Neural cell (in vitro differentiated cells): ENCODE results near the gene LRWD1. TPM values are rescaled to one million over a fixed set of nuclear protein-coding genes. Genes with fewer than 3 reads are reported as not detected.
"Not testable (repeated sequence)": the region's sequence is repeated elsewhere in the genome, so short reads cannot be mapped to it uniquely, and the experiment has no call there.

Source experiments
- H2AFZ ChIP-seq: fragments of 200-600, 300-800 bp; sonication (generic), shearing (Covaris generic); 2 replicates; pipeline ENCODE4 v1.6.0; 2014; ENCODE audit warnings: low read depth, mild to moderate bottlenecking, antibody characterized with exemption, low read length, moderate library complexity
- H3F3A ChIP-seq: fragments of 200-600 bp; shearing (Covaris generic); 2 replicates; pipeline ENCODE4 v1.6.1; 2016; ENCODE audit warnings: mild to moderate bottlenecking, moderate library complexity, mixed read lengths, antibody characterized with exemption, low read length; ENCODE audit not compliant: insufficient read depth, poor library complexity, severe bottlenecking
- H3K27ac ChIP-seq: fragments of 200-600, 300-800 bp; sonication (generic), shearing (Covaris generic); 2 replicates; pipeline ENCODE4 v1.5.1; 2014; ENCODE audit warnings: mild to moderate bottlenecking, low read length, moderate library complexity
- H3K27me3 ChIP-seq: fragments of 300-800, 200-600 bp; sonication (generic), shearing (Covaris generic); 2 replicates; pipeline ENCODE4 v1.6.0; 2014; ENCODE audit warnings: mild to moderate bottlenecking, low read depth, low read length, moderate library complexity; ENCODE audit not compliant: insufficient read depth
- H3K36me3 ChIP-seq: fragments of 300-800, 200-600 bp; sonication (generic), shearing (Covaris generic); 2 replicates; pipeline ENCODE4 v1.5.1; 2014; ENCODE audit warnings: mild to moderate bottlenecking, antibody characterized with exemption, low read length, moderate library complexity; ENCODE audit not compliant: insufficient read depth
- H3K4me2 ChIP-seq: fragments of 300-800, 200-600 bp; sonication (generic), shearing (Covaris generic); 2 replicates; pipeline ENCODE4 v1.6.0; 2014; ENCODE audit warnings: mild to moderate bottlenecking, low read length
- H3K4me3 ChIP-seq: fragments of 300-800, 200-600 bp; sonication (generic), shearing (Covaris generic); 2 replicates; pipeline ENCODE4 v1.5.1; 2014; ENCODE audit warnings: mild to moderate bottlenecking, low read length, moderate library complexity
- H3K79me2 ChIP-seq: fragments of 200-600 bp; shearing (Covaris generic); replicated peaks from 2 replicates; pipeline ENCODE4 v1.6.0; 2014; ENCODE audit warnings: mild to moderate bottlenecking, low read length, moderate library complexity; ENCODE audit not compliant: insufficient read depth
- H3K9ac ChIP-seq: fragments of 300-800, 200-600 bp; sonication (generic), shearing (Covaris generic); 2 replicates; pipeline ENCODE4 v1.6.1; 2016; ENCODE audit warnings: mild to moderate bottlenecking, low read length, mixed read lengths
- H3K9me2 ChIP-seq: fragments of 200-600 bp; shearing (Covaris generic); 2 replicates; pipeline ENCODE4 v1.6.1; 2016; ENCODE audit warnings: mild to moderate bottlenecking, low read length, mixed read lengths; ENCODE audit not compliant: insufficient read depth
- H3K9me3 ChIP-seq: fragments of 200-600, 300-800 bp; sonication (generic), shearing (Covaris generic); 2 replicates; pipeline ENCODE4 v1.6.1; 2016; ENCODE audit warnings: mild to moderate bottlenecking, mixed run types, low read length, moderate library complexity, mixed read lengths
- H4K20me1 ChIP-seq: fragments of 200-600 bp; shearing (Covaris generic); 2 replicates; pipeline ENCODE4 v1.6.1; 2016; ENCODE audit warnings: mild to moderate bottlenecking, mixed run types; ENCODE audit not compliant: insufficient read depth
- CTCF ChIP-seq: fragments of 450-650 bp; IDR thresholded peaks from 2 replicates; pipeline ENCODE4 v1.5.1; 2014; ENCODE audit warnings: antibody characterized with exemption, mild to moderate bottlenecking, moderate library complexity; ENCODE audit not compliant: poor library complexity, severe bottlenecking
- EP300 ChIP-seq: fragments of 450-650 bp; conservative IDR thresholded peaks from 2 replicates; pipeline ENCODE4 v1.6.1; 2014; ENCODE audit warnings: antibody characterized with exemption, mild to moderate bottlenecking, moderate library complexity; ENCODE audit not compliant: poor library complexity, severe bottlenecking
- EZH2 ChIP-seq: fragments of 200-600, 300-800 bp; shearing (Covaris generic), sonication (generic); IDR thresholded peaks from 2 replicates; pipeline ENCODE4 v1.6.1; 2014; ENCODE audit warnings: antibody characterized with exemption, low read length, borderline replicate concordance, mild to moderate bottlenecking; ENCODE audit not compliant: insufficient read depth, poor library complexity, severe bottlenecking
- MXI1 ChIP-seq: fragments of 450-650 bp; conservative IDR thresholded peaks from 2 replicates; pipeline ENCODE4 v1.6.1; 2014; ENCODE audit warnings: antibody characterized with exemption, mild to moderate bottlenecking; ENCODE audit not compliant: poor library complexity, severe bottlenecking
- POLR2AphosphoS5 ChIP-seq: IDR thresholded peaks from 2 replicates; pipeline ENCODE4 v1.6.1; 2012
- RAD21 ChIP-seq: fragments of 450-650 bp; conservative IDR thresholded peaks from 2 replicates; pipeline ENCODE4 v1.6.1; 2014; ENCODE audit warnings: antibody characterized with exemption, mild to moderate bottlenecking, moderate library complexity
- REST ChIP-seq: IDR thresholded peaks from 2 replicates; pipeline ENCODE4 v1.6.1; 2012; ENCODE audit warnings: borderline replicate concordance
- SMC3 ChIP-seq: fragments of 450-650 bp; conservative IDR thresholded peaks from 2 replicates; pipeline ENCODE4 v1.6.1; 2014; ENCODE audit warnings: antibody characterized with exemption, mild to moderate bottlenecking, moderate library complexity; ENCODE audit not compliant: poor library complexity
- TAF1 ChIP-seq: IDR thresholded peaks from 2 replicates; pipeline ENCODE4 v1.6.1; 2012; ENCODE audit warnings: low read depth
- polyA plus RNA-seq: library from polyadenylated mRNA; depleted of rRNA; stranded (reverse); fragments of >200 nt; gene quantifications from 2 replicates; pipeline ENCODE4 v1.2.3, GENCODE V29; 2014

Gene LRWD1
- polyA plus RNA-seq, 1 donor from 2014 or later, result 85.5 TPM

GRCh38 chr7:102454468-102454867 lies 10.3 kb upstream of the LRWD1 start:
- no peaks in the 10 kb centered on the region for H4K20me1 ChIP-seq

GRCh38 chr7:102454932-102455331 lies 9.9 kb upstream of the LRWD1 start:
- H3K9me2 ChIP-seq, H3K4me2 ChIP-seq, H4K20me1 ChIP-seq, H2AFZ ChIP-seq, H3K4me3 ChIP-seq, H3K36me3 ChIP-seq, H3K27ac ChIP-seq, H3K9ac ChIP-seq, H3K27me3 ChIP-seq, H3F3A ChIP-seq, H3K79me2 ChIP-seq, H3K9me3 ChIP-seq: not testable (repeated sequence)

More at GRCh38 chr7:102454468-102454867, 10.3 kb upstream of the LRWD1 start:
- no peak for TF ChIP-seq EP300
- TF ChIP-seq TAF1, result no peak
- TF ChIP-seq POLR2AphosphoS5, result no peak
- TF ChIP-seq SMC3, result no peak
- no peak for TF ChIP-seq RAD21
- no peak for TF ChIP-seq CTCF
- no peak for TF ChIP-seq EZH2
- no peak for TF ChIP-seq REST
- no peak for TF ChIP-seq MXI1
- no peaks in the 10 kb centered on the region for H3K9me3 ChIP-seq
- H3K79me2 ChIP-seq, result no peaks in the 10 kb centered on the region
- no peak overlapping the region for H3K9ac ChIP-seq
- H2AFZ ChIP-seq, result no peak overlapping the region
- no peaks in the 10 kb centered on the region for H3K36me3 ChIP-seq
- H3K27me3 ChIP-seq, result no peaks in the 10 kb centered on the region
- no peaks in the 10 kb centered on the region for H3K9me2 ChIP-seq
- H3K27ac ChIP-seq, result no peak overlapping the region
- H3K4me3 ChIP-seq, result no peak overlapping the region
- H3K4me2 ChIP-seq, result no peak overlapping the region
- no peaks in the 10 kb centered on the region for H3F3A ChIP-seq

- H3K36me3 ChIP-seq, result no peaks in the 10 kb centered on the region
These were observed 9.2 kb upstream of the LRWD1 start for GRCh38 chr7:102455596-102455995.

More at GRCh38 chr7:102455596-102455995, 9.2 kb upstream of the LRWD1 start:
- H3F3A ChIP-seq, result no peaks in the 10 kb centered on the region
- no peaks in the 10 kb centered on the region for H4K20me1 ChIP-seq
- H3K9me3 ChIP-seq, result no peaks in the 10 kb centered on the region
- TF ChIP-seq EP300, result no peak
- no peak for TF ChIP-seq REST
- TF ChIP-seq EZH2, result no peak
- TF ChIP-seq CTCF, result no peak
- TF ChIP-seq SMC3, result no peak
- no peak for TF ChIP-seq RAD21
- TF ChIP-seq MXI1, result no peak
- TF ChIP-seq POLR2AphosphoS5, result no peak
- TF ChIP-seq TAF1, result no peak
- no peaks in the 10 kb centered on the region for H3K9me2 ChIP-seq
- no peak overlapping the region for H3K4me2 ChIP-seq
- no peaks in the 10 kb centered on the region for H3K79me2 ChIP-seq
- H3K9ac ChIP-seq, result no peak overlapping the region
- no peaks in the 10 kb centered on the region for H3K27me3 ChIP-seq
- H3K27ac ChIP-seq, result no peak overlapping the region
- H3K4me3 ChIP-seq, result no peak overlapping the region
- H2AFZ ChIP-seq, result no peak overlapping the region
